GM21515 (cell line): ENCODE measurements around the gene TSPAN14.

Source experiments
- ATAC-seq: cut with Tn5 transposase; IDR thresholded peaks from one replicate; pipeline ENCODE4 v1.9.1; 2021; ENCODE audit not compliant: unreplicated experiment

Gene TSPAN14

GRCh38 chr10:80580638-80581468 lies 126.7 kb downstream of the TSPAN14 start:
- ATAC-seq, result no peak

- no peak for ATAC-seq
Measured at GRCh38 chr10:80581469-80581835, 127.3 kb downstream of the TSPAN14 start.

GRCh38 chr10:80582286-80582960 lies 128.3 kb downstream of the TSPAN14 start:
- no peak for ATAC-seq
